ENCODE measurements around the gene APBA3. TPM values are rescaled to one million over a fixed set of nuclear protein-coding genes. Genes with fewer than 3 reads are reported as not detected.

The APBA3 gene
- total RNA-seq, 1 experiment from 2014 or later = 34.0 TPM

DNA sequence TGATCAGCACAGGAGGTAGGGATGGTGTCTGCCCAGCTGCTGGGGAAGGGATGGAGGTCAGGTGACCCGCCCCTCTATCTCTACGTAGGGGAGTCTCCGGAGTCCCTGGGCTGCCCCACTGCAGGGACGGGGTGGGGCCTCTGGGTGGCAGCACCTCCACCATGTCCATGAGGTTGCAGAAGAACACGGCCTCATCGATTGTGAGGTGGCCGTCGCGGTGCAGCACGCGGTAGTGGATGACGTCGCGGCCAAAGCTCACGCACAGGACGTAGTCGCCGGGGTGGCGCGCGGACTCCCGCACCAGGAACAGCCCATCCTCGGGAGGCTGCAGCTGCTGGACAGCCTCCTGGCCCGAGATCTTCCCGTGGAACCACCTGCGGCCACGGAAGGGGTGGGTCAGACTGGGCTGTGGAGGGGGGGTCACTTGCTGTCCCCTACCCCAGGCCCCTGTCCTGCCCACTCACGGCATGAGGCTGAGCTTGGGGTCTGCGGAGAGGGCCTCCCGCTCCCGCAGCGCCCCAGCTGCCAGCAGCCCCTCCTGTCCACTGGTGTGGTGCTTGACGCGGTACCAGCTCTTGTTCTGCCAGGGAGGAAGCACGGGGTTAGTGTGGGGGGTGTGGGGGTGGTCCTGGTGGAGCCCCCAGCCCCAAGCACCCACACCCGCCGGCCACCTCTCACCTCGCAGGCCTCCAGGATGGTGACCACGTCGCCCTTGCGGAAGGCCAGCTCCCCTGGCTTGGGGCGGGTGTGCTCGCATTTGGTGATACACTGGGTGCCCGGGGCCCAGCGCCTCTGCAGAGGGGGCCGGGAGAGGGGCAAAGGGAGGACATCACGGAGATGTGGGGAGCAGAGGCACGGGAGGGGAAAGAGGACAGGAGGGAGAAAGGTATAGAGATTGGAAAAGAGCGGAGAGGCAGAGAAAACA, 22.4 kb upstream of the APBA3 start:
- no peaks in the 10 kb centered on the region for H3K27me3 ChIP-seq (ENCODE audit: control insufficient read depth, insufficient read depth, low read length)
- H3K36me3 ChIP-seq (ENCODE audit: control insufficient read depth, insufficient read depth, low read length) = no peaks in the 10 kb centered on the region
- intact Hi-C loops (cut with micrococcal nuclease; ENCODE audit: unreplicated experiment) = no loop called here
- DNase-seq (ENCODE audit: low read depth, low spot score) (no peak), ATAC-seq (peak; percentile 80)
- H3K9me3 ChIP-seq (ENCODE audit: control insufficient read depth, insufficient read depth, low read depth, low read length) = no peaks in the 10 kb centered on the region; the same call in 1 of the 2 replicates
- in situ Hi-C loops (cut with HindIII; ENCODE audit: low pct_unique_long_range_greater_than_20kb, low sequenced_read_pairs) = no loop called here
- H3K27ac ChIP-seq (ENCODE audit: low read length) = no peak overlapping the region
- TF ChIP-seq, protein P1, sequence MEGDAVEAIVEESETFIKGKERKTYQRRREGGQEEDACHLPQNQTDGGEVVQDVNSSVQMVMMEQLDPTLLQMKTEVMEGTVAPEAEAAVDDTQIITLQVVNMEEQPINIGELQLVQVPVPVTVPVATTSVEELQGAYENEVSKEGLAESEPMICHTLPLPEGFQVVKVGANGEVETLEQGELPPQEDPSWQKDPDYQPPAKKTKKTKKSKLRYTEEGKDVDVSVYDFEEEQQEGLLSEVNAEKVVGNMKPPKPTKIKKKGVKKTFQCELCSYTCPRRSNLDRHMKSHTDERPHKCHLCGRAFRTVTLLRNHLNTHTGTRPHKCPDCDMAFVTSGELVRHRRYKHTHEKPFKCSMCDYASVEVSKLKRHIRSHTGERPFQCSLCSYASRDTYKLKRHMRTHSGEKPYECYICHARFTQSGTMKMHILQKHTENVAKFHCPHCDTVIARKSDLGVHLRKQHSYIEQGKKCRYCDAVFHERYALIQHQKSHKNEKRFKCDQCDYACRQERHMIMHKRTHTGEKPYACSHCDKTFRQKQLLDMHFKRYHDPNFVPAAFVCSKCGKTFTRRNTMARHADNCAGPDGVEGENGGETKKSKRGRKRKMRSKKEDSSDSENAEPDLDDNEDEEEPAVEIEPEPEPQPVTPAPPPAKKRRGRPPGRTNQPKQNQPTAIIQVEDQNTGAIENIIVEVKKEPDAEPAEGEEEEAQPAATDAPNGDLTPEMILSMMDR (IDR thresholded peaks at IDR 0.05) = peak; percentile 78
- TF ChIP-seq TCF7L2 (IDR thresholded peaks at IDR 0.05; ENCODE audit: low read depth, low read length) = no peak
- H3K4me1 ChIP-seq (ENCODE audit: control insufficient read depth, insufficient read depth, low read length) = no peaks in the 10 kb centered on the region; the same call in 1 of the 2 replicates
- BruUV-seq (replicated peaks) = no TSS peak
- no peak overlapping the region for H3K4me3 ChIP-seq (ENCODE audit: low read depth in 2 of 2, low read length in 2 of 2)
- ChIA-PET CTCF (interaction anchor here (0.6 kb wide), 2 partner anchors 101 to 151 kb away, joined by 3 read pairs; no protein-coding TSS in a partner anchor), POLR2A (no interaction called here)

DNA sequence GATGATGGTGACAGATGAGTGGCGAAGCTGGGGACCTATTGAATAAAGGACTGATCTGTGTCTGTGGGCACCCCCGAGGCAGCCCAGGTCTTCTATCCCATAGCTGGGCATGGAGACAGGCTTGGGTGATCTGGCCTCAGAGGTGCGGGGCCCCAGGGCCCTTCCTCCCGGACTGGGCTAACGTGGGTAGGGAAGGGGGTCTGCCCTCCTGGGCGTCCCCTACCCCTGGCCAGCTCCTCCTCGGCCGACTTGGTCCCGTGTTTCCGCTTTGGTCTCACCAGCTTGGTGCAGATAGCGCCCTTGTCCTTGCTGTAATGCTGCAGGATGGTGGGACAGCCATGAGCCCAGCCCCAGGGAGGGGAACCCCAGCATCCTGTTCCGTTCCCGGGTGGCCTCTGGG, 21.4 kb upstream of the APBA3 start:
- ChIA-PET CTCF (no interaction called here), POLR2A (no interaction called here)
- DNase-seq (ENCODE audit: low read depth, low spot score) (no peak), ATAC-seq (no peak)
- Histone ChIP-seq H3K9me3 (ENCODE audit: control insufficient read depth, insufficient read depth, low read depth, low read length) (no peaks in the 10 kb centered on the region; the same call in 1 of the 2 replicates), H3K27me3 (ENCODE audit: control insufficient read depth, insufficient read depth, low read length) (no peaks in the 10 kb centered on the region), H3K27ac (ENCODE audit: low read length) (no peak overlapping the region), H3K4me1 (ENCODE audit: control insufficient read depth, insufficient read depth, low read length) (no peaks in the 10 kb centered on the region; the same call in 1 of the 2 replicates), H3K4me3 (ENCODE audit: low read depth in 2 of 2, low read length in 2 of 2) (no peak overlapping the region), H3K36me3 (ENCODE audit: control insufficient read depth, insufficient read depth, low read length) (no peaks in the 10 kb centered on the region)
- intact Hi-C loops (cut with micrococcal nuclease; ENCODE audit: unreplicated experiment) = no loop called here
- BruUV-seq (replicated peaks) = no TSS peak
- TF ChIP-seq, protein P2, sequence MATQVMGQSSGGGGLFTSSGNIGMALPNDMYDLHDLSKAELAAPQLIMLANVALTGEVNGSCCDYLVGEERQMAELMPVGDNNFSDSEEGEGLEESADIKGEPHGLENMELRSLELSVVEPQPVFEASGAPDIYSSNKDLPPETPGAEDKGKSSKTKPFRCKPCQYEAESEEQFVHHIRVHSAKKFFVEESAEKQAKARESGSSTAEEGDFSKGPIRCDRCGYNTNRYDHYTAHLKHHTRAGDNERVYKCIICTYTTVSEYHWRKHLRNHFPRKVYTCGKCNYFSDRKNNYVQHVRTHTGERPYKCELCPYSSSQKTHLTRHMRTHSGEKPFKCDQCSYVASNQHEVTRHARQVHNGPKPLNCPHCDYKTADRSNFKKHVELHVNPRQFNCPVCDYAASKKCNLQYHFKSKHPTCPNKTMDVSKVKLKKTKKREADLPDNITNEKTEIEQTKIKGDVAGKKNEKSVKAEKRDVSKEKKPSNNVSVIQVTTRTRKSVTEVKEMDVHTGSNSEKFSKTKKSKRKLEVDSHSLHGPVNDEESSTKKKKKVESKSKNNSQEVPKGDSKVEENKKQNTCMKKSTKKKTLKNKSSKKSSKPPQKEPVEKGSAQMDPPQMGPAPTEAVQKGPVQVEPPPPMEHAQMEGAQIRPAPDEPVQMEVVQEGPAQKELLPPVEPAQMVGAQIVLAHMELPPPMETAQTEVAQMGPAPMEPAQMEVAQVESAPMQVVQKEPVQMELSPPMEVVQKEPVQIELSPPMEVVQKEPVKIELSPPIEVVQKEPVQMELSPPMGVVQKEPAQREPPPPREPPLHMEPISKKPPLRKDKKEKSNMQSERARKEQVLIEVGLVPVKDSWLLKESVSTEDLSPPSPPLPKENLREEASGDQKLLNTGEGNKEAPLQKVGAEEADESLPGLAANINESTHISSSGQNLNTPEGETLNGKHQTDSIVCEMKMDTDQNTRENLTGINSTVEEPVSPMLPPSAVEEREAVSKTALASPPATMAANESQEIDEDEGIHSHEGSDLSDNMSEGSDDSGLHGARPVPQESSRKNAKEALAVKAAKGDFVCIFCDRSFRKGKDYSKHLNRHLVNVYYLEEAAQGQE (IDR thresholded peaks at IDR 0.05; ENCODE audit: insufficient read depth in 1 of 2, low read depth in 2 of 2, low read length in 1 of 2) = no peak
- TF ChIP-seq, protein P1 (IDR thresholded peaks at IDR 0.05) = no peak
- no peak for TF ChIP-seq POLR2AphosphoS5 (IDR thresholded peaks at IDR 0.05; ENCODE audit: low read depth, low read length)
- TF ChIP-seq SIN3A (IDR thresholded peaks at IDR 0.05; ENCODE audit: borderline replicate concordance, insufficient read depth, low read depth, low read length) = no peak
- TF ChIP-seq TCF7L2 (IDR thresholded peaks at IDR 0.05; ENCODE audit: low read depth, low read length) = no peak
- in situ Hi-C loops (cut with HindIII; ENCODE audit: low pct_unique_long_range_greater_than_20kb, low sequenced_read_pairs) = no loop called here

All from Panc1 (cell line).